HG03159 (cell line): ENCODE data around the gene RGL1.

Experiments used
- ATAC-seq: cut with Tn5 transposase; IDR thresholded peaks from one replicate; pipeline ENCODE4 v1.9.1; 2021; ENCODE audit warnings: mild to moderate bottlenecking, moderate library complexity; ENCODE audit not compliant: unreplicated experiment

RGL1 gene

DNA sequence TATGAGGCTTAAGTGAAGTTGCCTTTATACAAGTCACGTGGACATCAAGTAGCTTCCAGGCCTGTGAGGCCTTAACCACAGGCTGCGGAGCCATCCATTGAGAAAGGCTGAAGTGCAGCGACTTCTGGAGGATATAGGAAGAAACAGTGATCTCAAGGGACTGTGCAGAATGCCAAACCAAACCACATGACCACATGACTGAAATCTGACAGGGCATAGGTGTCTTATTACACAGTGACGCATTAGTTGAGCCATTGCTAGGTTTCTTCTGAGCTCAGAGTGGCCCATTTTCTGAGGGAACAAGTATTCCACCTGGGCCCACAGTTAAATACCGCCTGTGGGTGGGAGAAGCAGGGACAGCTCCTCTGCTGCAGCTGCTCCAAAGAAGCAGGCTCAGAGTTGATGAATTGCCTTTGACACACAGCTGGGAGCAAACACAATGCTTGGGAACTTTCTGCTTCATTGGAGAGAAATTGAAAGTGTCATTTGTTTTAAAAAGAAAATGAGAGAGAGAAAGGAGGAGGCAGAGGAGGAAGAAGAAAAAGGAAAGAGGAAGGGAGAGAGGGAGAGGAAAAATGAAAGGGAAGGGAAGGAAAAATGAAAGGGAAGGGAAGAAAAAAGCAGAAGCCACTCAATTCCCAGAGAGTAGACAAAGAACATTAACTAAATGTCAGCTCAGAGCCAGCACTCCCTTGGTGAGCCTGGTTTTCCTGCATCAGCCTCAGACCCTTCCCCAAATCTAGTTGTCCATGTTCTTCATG lies 138.2 kb downstream of the RGL1 start:
- ATAC-seq: peak; percentile 78

DNA sequence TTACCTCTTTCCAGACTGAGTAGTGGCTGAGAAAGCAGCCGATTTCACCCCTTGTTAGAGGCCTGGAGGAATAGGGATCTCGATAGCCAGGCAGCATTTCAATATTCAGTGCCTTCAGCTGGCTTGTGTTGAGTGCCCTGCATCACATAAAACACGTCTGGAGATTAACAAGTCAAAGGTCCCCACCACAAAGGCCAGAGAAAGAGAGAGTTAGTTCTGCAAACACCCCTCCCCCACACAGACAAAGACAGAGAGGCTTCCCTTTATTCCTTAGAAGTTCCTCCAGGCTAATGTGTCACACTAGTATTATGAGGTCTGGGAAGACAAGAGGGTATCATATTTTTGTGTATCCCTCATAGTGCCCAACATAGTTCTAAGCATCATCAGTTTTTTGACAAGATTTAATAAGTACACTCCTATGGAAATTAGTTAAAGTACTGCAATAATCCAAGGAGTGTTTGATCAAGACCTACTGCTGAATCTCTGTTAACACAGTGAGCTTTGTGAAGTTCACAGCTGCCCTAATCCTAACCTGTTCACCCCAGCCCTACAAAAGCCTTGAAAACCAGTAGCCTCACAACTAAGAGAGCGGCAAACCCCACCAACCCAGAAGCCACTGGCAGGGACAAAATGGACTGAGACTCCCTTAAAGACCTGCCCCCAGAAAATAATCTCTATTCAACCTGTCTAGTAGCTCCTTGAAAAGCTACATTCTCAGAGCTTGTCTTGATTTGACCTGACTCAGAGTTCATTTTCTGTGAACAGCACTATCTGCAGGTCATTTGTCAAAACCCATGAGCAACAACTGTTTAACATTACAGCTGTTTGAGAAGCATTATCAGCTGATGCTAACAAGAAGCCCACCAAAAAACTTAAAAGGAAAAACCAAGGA lies 140.8 kb downstream of the RGL1 start:
- ATAC-seq: no peak

DNA sequence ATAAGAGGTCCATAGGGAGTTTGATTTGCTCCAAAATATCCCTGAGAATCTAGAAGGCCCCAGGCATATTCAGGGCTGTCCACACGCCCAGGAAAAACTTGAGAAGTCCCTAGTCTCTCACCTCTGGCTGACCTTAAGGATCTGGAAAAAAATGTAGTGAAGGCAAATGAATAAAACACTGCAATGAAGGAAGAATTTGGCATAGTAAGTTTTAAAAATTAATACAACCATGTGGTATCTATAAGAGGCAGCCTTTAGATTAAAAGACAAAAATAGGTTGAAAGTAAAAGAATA lies 141.3 kb downstream of the RGL1 start:
- ATAC-seq: no peak

- ATAC-seq: no peak
These were observed 143.1 kb downstream of the RGL1 start for GRCh38 chr1:183947988-183948387.

- ATAC-seq: no peak
These were observed 147.2 kb downstream of the RGL1 start for GRCh38 chr1:183952101-183952500.

DNA sequence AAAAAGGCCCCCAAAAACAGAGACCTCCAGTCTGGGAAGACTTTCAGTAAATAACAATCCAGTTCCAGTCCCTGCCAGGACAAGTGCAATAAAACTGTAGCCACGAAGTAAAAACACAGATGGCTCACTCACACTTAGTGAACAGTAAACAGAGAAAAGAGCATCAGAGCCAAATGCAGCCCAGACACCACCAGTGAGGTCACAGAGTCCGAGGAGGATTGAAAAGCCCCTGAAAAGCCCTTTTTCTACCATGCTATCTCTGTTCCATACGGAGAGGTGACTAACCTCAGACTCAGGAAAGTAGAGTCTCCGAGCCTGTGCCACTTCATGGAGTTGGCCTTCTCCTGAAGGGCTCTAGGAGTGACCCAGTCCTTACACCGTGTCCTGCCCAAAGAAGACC lies 148.1 kb downstream of the RGL1 start:
- no peak for ATAC-seq

GRCh38 chr1:183954496-183954895 lies 149.6 kb downstream of the RGL1 start:
- ATAC-seq: no peak

- ATAC-seq: peak; percentile 100
These were observed 151.8 kb downstream of the RGL1 start for GRCh38 chr1:183956559-183957188.

DNA sequence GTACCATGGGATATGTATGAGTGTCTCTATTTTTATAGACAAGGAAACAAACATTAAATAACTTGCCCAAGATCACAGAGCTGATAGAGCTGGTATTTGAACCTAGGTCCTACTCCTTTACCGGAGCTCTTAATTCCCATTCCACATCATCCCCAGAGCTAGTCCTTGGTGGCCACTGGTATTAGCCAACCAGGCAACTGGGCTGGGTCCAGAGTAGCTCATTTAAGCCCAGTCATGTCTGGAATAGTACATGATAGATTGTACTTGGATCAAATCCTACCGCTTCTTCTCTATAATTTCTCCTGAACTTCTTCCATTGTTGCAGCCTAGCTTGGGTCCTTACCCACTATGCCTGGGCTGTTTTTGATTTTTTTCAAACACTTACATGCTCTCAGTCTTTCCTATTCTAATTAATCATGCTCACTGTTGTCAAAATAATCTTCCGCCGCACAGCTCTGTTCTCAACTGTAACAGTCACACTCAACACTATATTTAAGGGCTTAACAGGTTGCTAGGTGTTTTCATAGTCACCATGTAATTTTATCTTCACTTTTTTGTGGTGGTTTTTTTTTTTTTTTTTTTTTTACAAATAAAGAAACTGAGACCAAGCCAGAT lies 152.4 kb downstream of the RGL1 start:
- ATAC-seq: no peak

- ATAC-seq: no peak
These were observed 154.0 kb downstream of the RGL1 start for GRCh38 chr1:183958958-183959357.

GRCh38 chr1:183961132-183961531 lies 156.2 kb downstream of the RGL1 start:
- no peak for ATAC-seq

DNA sequence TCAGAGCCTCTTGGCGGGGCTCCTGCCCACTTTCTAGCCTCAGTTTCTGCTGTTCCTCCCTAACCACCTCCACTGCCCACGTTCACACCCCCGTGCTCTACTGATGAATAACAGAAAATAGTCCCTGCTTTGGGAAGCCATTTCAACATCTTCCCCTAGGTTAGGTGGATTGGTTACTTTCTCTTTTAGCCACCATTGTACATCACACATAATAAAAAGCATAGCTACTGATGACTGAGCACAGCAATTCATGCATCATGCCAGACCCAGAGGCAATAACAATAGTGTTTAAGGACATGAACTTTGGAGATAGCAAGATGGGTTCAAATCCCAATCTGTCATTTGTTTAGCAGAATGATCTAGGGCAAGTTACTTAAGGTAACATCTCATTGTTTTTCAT lies 158.0 kb downstream of the RGL1 start:
- ATAC-seq: no peak

GRCh38 chr1:183965726-183966125 lies 160.8 kb downstream of the RGL1 start:
- no peak for ATAC-seq

DNA sequence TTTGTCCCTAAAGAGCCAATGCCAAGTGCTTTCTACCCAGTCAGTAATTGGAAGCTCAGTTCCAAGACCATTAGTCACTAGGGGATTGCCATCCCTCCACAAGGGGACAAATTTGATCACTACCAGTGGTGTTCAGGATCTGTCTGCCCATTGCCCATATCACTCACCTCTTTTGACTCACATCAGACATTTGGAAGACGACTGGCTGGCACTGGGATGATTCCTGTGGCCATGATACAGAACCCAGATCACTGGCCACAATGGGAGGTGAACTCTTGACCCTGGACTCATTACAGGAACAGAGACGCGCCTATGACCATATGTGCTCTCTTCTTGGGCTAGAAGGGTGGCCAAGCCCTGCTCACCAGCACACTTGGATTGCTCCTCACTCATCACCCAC lies 161.6 kb downstream of the RGL1 start:
- ATAC-seq: no peak

GRCh38 chr1:183967914-183968313 lies 163.0 kb downstream of the RGL1 start:
- no peak for ATAC-seq

DNA sequence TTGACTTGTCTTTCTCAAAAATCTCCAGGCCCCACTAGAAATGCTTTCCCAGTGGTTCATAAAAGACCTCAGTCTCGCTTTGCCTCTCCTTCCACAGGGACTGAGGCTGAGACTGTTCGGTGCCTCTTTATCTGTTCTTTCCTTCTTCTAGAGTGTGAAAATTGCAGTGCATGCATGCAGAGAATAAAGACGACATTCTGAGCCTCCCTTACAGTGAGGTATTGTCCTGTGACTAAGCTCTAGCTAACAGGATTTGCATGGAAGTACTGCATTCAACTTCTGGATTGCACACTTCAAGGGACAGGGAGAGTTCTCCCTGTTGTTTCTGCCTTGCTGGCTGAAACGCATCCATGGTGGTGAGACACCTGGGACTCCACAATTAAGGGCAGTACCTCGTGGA lies 163.5 kb downstream of the RGL1 start:
- no peak for ATAC-seq

GRCh38 chr1:183970516-183971300 lies 165.8 kb downstream of the RGL1 start:
- ATAC-seq: no peak

DNA sequence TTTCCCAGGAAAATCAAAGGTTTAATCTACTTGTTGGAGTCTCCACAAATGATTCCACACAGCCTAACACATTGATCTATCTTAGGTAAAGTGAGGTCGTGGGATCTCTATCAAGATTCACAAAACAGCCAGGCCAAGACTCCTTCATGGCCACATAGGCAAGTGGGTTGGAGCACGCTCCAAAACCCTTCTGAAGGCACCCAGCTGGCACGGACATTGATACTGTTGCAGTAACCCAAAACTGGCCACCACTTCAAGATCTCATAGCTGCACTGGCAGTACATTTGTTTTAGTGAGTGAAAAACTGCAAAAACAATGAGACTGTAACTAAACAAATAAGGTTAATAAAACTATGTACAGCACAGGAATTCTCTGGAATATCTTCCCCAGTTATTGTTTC lies 170.7 kb downstream of the RGL1 start:
- no peak for ATAC-seq

DNA sequence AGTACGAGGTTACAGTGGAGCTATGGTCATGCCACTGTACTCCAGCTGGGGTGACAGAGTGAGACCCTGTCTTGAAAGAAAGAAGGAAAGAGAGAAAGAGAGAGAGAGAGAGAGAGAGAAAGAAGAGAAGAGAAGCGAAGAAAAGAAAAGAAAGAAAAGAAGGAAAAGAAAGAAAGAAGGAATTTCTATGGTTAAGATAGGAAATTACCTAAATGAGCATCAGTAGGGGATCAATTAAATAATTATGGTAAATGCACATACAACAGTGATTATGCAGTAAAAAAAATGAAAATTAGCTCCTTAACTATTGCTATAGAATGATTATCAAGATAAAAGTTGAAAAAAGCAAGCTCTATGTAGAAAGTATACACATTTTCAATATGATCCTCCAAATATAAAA lies 172.8 kb downstream of the RGL1 start:
- no peak for ATAC-seq
